ENCODE measurements around the gene ITPR3.
"Not testable (repeated sequence)": the region's sequence is repeated elsewhere in the genome, so short reads cannot be mapped to it uniquely, and the experiment has no call there.

Gene ITPR3

DNA sequence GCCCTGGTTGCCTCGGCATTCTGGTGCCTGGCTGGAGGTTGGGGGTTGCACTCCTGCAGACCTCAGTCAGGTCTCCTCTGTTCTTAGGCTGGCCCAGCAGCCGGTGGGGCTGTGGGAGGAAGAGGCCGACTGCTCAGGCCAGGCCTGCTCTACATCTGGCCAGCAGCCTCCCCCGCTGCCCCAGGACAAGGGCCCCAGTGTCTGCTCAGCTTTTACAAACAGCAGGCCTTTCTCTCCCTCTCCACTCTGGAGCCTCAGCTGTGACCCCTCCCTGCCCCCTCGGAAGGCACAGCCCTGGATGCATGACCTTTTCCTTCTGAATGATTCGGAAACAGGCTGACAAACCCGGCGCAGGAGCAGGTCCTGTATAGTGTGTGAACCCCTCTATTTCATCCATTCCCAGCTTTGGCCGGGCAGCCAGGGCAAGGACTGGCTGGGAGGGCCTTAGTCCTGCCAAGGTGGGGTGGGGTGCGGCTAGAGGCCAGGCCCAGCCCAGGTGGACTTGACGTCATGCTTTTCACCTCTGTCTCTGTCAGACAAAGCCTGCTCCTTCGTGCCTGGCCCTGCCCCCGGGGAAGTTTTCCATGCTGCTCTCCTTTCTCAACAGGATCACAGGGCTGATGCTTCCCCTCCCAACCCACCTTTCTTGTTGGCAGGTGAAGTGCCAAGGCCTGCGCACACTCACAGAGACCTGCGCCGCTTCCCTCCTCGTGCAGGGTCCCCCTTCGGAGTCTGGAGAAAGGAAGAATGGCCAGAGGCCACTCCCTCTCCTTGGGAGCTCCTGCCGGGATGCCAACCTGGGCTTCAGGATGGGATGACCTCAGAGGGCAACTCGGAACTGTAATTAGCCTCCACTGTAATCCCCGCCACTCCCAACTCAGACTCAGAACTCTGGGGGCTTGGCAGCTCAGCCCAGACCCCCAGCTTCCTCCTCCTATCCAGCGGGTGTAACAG lies 10.1 kb upstream of the ITPR3 start:
- in situ Hi-C loops (cut with MboI; ENCODE audit: low sequenced_read_pairs), result no loop called here

DNA sequence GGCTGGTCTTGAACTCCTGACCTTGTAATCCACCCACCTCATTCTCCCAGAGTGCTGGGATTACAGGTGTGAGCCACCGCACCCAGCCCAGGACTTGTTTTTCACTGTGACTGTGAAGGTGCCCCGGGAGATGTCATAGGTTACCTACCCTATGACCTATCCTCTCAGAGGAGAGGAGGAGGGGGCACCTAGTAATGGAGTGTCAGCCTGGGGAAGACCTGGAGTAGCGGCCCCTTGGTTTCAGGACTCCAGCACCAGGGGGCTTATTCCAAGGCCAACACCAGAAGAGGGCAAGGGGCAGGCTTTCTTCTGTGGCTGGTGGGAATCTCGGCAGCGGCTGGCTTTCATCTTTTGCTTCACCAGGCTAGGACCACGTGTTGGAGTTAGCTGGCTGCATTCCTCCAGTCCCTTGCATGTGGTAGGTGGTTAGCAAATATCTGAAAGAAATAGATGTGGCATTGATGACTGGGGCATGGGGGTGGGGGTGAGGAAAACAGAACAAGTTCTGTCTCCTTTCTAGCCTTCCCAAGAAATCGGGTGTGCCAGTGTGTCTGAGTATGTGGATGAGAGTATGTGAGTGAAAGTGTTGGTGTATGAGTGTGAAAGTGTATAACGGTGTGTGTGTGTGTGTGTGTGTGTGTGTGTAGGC lies 7.9 kb upstream of the ITPR3 start:
- in situ Hi-C loops (cut with MboI; ENCODE audit: low sequenced_read_pairs), result no loop called here

DNA sequence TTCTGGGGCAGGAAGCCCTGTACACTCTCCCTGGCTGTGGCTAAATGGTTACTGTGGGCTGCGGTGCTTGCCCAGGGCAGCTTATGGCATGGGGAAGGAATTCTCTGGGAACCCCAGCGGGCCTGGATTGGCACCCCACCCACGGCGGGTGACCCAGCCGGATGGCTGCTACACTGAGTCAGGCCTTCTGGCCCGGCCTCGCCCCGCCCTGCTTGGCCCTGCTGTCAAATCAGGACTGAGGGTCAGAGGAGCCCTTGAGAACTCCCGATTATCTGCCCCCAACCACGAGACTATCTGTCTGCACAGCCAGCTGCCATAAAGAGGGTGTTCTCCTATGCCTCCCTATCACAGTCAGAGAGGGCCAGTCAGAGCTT lies 7.3 kb upstream of the ITPR3 start:
- in situ Hi-C loops (cut with MboI; ENCODE audit: low sequenced_read_pairs), result no loop called here

DNA sequence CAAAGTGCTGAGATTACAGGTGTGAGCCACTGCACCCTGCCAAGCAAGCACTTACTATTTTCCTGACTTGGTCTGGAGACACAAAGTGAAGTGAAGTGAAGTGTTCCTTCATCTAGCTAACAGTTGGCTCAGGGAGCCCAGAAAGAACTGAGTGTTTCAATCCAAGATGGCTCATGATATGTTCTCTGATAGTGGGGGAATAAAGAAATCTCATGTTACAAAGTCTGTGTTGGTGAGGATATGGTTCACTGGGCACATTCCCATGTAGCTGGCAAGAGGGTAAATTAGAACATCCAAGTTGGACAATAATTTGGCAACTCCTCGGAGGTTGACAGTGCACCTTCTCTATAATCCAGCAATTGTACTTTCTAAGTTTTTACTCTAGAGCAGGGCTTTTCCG lies 5.0 kb upstream of the ITPR3 start:
- in situ Hi-C loops (cut with MboI; ENCODE audit: low sequenced_read_pairs), result no loop called here

GRCh38 chr6:33616913-33617312 lies 4.2 kb upstream of the ITPR3 start:
- in situ Hi-C loops (cut with MboI; ENCODE audit: low sequenced_read_pairs), result no loop called here

GRCh38 chr6:33619166-33619840 lies 1.8 kb upstream of the ITPR3 start:
- in situ Hi-C loops (cut with MboI; ENCODE audit: low sequenced_read_pairs), result no loop called here

- in situ Hi-C loops (cut with MboI; ENCODE audit: low sequenced_read_pairs), result no loop called here
Observed at GRCh38 chr6:33620158-33620855, 815 bp upstream of the ITPR3 start.

- in situ Hi-C loops (cut with MboI; ENCODE audit: low sequenced_read_pairs), result no loop called here
Observed at GRCh38 chr6:33621711-33622388, 728 bp downstream of the ITPR3 start.

- in situ Hi-C loops (cut with MboI; ENCODE audit: low sequenced_read_pairs), result no loop called here
Observed at GRCh38 chr6:33622456-33623431, 1.6 kb downstream of the ITPR3 start.

DNA sequence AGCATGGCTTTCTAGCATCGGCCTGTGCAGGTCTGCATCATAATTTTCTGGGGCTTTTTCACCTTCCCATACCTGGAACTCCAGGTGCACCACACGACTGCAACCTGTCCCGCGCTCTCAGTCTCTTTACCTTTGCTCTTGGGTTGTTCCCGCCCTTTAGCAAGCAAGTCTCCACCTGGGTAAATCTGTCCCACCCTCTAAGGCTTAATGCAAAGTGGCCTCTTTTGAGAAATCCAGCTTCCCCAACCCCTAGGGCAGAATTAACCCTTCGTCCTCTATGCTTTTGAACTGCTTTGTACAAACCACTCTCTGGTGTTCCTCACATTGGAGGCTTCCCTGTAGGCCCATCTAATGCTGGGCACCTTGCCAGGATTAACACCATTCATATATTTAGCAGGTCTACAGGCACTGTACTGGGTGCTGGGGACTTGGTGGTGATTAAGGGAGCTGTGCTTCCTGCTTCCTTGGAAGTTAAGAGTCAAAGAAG lies 2.8 kb downstream of the ITPR3 start:
- in situ Hi-C loops (cut with MboI; ENCODE audit: low sequenced_read_pairs), result no loop called here

DNA sequence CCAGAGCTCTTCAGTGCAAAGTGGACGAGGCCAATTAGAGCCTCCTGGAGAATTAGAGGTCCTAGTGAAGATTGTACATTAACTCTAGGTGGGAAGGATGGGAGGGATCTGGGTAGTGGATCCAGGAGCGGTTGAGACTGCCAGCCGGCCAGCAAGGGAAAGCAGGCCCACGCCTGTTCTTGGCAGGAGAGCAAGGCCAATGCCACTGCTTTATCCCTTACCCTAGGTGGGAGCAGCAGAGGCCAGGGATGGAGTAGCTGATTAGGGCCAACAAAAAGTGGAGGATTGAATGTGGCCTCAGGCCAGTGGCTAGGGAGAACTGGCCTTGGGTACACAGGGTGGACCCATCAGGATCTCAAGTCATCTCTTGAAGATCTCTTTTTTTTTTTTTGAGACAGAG lies 3.7 kb downstream of the ITPR3 start:
- in situ Hi-C loops (cut with MboI; ENCODE audit: low sequenced_read_pairs), result no loop called here

- in situ Hi-C loops (cut with MboI; ENCODE audit: low sequenced_read_pairs), result no loop called here
Observed at GRCh38 chr6:33627876-33628275, 6.8 kb downstream of the ITPR3 start.

- in situ Hi-C loops (cut with MboI; ENCODE audit: low sequenced_read_pairs), result no loop called here
Observed at GRCh38 chr6:33628401-33628964, 7.4 kb downstream of the ITPR3 start.

GRCh38 chr6:33630014-33630413 lies 8.9 kb downstream of the ITPR3 start:
- in situ Hi-C loops (cut with MboI; ENCODE audit: low sequenced_read_pairs), result no loop called here

- in situ Hi-C loops (cut with MboI; ENCODE audit: low sequenced_read_pairs), result not testable (repeated sequence)
Observed at GRCh38 chr6:33631521-33631920, 10.4 kb downstream of the ITPR3 start.

DNA sequence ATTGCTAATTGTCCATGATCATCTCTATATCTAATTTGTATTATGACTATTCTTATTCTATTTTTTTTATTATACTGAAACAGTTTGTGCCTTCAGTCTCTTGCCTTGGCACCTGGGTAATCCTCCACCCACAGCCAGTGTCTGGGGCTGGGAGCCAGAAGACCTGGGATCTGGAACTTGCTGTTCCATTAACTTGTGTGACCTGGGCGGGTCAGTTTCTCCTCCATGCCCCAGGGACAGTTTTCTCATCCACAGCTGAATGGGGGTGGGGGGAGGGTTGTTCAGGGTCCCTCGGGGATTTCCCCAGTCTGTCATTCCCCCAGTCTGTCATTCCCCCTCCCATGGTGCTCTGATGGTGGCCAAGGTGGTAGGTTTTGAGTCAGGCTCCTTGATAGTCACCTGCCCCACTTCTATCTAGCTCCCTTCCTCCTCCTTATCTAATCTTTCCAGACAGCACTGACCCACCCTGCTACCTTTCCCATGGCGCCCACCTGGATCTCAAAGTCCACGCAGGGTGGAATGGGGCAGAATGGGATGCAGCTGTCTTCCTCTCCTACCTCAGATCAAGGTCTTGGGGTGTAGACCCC lies 10.9 kb downstream of the ITPR3 start:
- in situ Hi-C loops (cut with MboI; ENCODE audit: low sequenced_read_pairs), result no loop called here

GRCh38 chr6:33632558-33633039 lies 11.5 kb downstream of the ITPR3 start:
- in situ Hi-C loops (cut with MboI; ENCODE audit: low sequenced_read_pairs), result no loop called here

- in situ Hi-C loops (cut with MboI; ENCODE audit: low sequenced_read_pairs), result no loop called here
Observed at GRCh38 chr6:33633084-33633461, 12.0 kb downstream of the ITPR3 start.
